ENCODE data around the gene BLZF1. TPM values are rescaled to one million over a fixed set of nuclear protein-coding genes. Genes with fewer than 3 reads are reported as not detected.

Gene BLZF1
- total RNA-seq, 1 donor, result 29.7 TPM

GRCh38 chr1:169426174-169426705, 58.2 kb downstream of the BLZF1 start:
- no peak overlapping the region for H3K27ac ChIP-seq (ENCODE audit: low read depth, low read length)
- no peak overlapping the region for H3K4me3 ChIP-seq (ENCODE audit: insufficient read depth, low read length)
- H3K27me3 ChIP-seq (ENCODE audit: insufficient read depth, low read length), result peaks cover 17% of the 10 kb centered on the region
- no peaks in the 10 kb centered on the region for H3K79me2 ChIP-seq (ENCODE audit: insufficient read depth, low read length)
- H3K36me3 ChIP-seq (ENCODE audit: insufficient read depth, low read length), result no peaks in the 10 kb centered on the region
- H3K4me1 ChIP-seq (ENCODE audit: insufficient read depth, low read length), result peaks cover 6% of the 10 kb centered on the region
- no peak for TF ChIP-seq CTCF (IDR thresholded peaks at IDR 0.05; ENCODE audit: extremely low read depth, low read depth, low read length)
- no peak overlapping the region for H3K4me2 ChIP-seq (ENCODE audit: insufficient read depth, low read length)
- no peak for DNase-seq (ENCODE audit: insufficient read length, low spot score, missing footprints)
- H4K20me1 ChIP-seq (ENCODE audit: insufficient read depth, low read length), result no peaks in the 10 kb centered on the region
- no peaks in the 10 kb centered on the region for H3K9me3 ChIP-seq (ENCODE audit: low read depth, low read length)
- H2AFZ ChIP-seq (ENCODE audit: low read length), result peak overlapping the region; percentile 26

DNA sequence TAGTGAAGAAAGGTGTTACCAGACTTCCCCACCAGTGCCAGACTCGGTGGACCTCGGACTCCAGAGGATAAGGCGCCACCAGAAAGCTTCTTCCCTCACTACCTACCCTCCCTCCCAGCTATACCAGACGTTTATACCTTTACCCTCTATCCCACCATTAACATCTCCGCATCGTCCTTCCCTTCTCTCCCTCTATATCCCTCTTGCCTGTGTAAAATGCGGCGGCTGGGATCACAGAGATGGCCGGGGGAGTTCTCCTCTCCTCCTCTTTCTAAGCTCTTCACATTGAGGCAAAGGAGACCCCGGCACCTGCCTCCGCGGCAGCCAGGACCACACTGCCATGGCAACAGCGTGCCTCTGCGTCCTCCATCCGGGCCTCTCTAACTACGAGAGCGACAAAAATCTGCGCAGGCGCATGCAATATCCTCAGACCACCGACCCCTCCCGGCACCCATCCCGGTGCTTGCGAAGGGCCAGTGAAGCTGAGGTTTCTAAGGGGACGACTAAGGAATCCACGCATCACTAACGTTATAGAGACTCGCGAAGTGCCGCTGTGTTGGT, 59.2 kb downstream of the BLZF1 start, which contains the start of gene CCDC181:
CCDC181 (minus strand) TSS at position 394 of the 561 bp plus-strand sequence. CDS start 2,547 bp downstream, outside the sequence.
- Histone ChIP-seq H3K36me3 (ENCODE audit: insufficient read depth, low read length) (no peaks in the 10 kb centered on the region), H3K4me2 (ENCODE audit: insufficient read depth, low read length) (peak within 1 kb of the TSS; percentile 97), H3K4me1 (ENCODE audit: insufficient read depth, low read length) (peaks cover 6% of the 10 kb centered on the region), H3K9me3 (ENCODE audit: low read depth, low read length) (no peaks in the 10 kb centered on the region), H4K20me1 (ENCODE audit: insufficient read depth, low read length) (no peaks in the 10 kb centered on the region), H3K27me3 (ENCODE audit: insufficient read depth, low read length) (peaks cover 17% of the 10 kb centered on the region), H3K79me2 (ENCODE audit: insufficient read depth, low read length) (no peaks in the 10 kb centered on the region), H3K4me3 (ENCODE audit: insufficient read depth, low read length) (peak within 1 kb of the TSS; percentile 77), H3K27ac (ENCODE audit: low read depth, low read length) (no peak within 1 kb of the TSS), H2AFZ (ENCODE audit: low read length) (peak within 1 kb of the TSS; percentile 90)
- DNase-seq (ENCODE audit: insufficient read length, low spot score, missing footprints), result peak; percentile 13
- TF ChIP-seq CTCF (IDR thresholded peaks at IDR 0.05; ENCODE audit: extremely low read depth, low read depth, low read length), result no peak

Other genes starting within 250 kb of the BLZF1 start
- 28.0 and 31.5 TPM in 2 replicates for gene NME7, start 398 bp upstream of the BLZF1 start, total RNA-seq
- 0.29 and 0.36 TPM in 2 replicates for gene CCDC181, start 59.3 kb downstream of the BLZF1 start, total RNA-seq
- 8.5 and 10.5 TPM in 2 replicates for gene SLC19A2, start 117.7 kb downstream of the BLZF1 start, total RNA-seq
- gene F5, start 218.3 kb downstream of the BLZF1 start, total RNA-seq, result not detected in 2 replicates